ENCODE measurements around the gene GNB1.

The GNB1 gene

GRCh38 chr1:1914101-1914970, 23.4 kb upstream of the GNB1 start:
- no peak for FAIRE-seq
- no peak for TF ChIP-seq CTCF (IDR thresholded peaks at IDR 0.05; ENCODE audit: insufficient read depth, missing control alignments)
- DNase-seq (ENCODE audit: insufficient read length, low spot score) = no peak

- FAIRE-seq = no peak
- no peak for TF ChIP-seq CTCF (IDR thresholded peaks at IDR 0.05; ENCODE audit: insufficient read depth, missing control alignments)
- no peak for DNase-seq (ENCODE audit: insufficient read length, low spot score)
These were observed 20.6 kb upstream of the GNB1 start for GRCh38 chr1:1911350-1912041.

DNA sequence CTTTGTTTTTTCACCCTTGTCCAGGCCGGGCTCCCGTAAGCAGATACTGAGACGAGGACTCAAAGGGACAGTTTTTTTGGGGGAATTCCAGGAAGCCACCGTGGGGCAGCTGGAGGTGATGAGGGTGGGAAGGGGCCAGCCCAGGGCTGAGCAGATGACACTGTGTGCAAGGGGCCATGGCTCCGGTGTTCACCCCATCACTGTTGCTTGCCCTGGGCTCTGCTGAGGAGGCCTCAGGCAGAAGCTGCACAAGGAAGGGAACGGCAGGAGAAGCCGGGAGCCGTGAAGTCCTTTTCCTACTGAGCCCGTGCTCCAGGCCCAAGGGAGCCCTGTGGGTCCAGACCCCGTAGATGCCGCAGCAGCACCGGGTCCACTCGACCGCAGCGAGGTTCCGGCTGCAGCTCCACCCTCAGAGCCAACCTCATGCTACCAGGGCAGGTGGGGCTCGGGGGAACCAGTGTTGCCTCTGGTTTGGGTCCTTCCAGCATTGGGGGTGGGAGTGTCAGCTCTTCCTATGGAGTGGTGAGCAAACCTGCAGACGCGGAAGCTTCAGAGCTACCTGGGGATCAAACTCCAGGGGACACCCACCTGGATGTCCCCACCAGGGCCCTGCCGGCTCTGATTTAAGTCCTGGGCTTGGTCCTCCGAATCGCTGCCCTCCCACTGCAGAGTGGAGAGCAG, 19.9 kb upstream of the GNB1 start:
- no peak for FAIRE-seq
- TF ChIP-seq CTCF (IDR thresholded peaks at IDR 0.05; ENCODE audit: insufficient read depth, missing control alignments) = no peak
- no peak for DNase-seq (ENCODE audit: insufficient read length, low spot score)

DNA sequence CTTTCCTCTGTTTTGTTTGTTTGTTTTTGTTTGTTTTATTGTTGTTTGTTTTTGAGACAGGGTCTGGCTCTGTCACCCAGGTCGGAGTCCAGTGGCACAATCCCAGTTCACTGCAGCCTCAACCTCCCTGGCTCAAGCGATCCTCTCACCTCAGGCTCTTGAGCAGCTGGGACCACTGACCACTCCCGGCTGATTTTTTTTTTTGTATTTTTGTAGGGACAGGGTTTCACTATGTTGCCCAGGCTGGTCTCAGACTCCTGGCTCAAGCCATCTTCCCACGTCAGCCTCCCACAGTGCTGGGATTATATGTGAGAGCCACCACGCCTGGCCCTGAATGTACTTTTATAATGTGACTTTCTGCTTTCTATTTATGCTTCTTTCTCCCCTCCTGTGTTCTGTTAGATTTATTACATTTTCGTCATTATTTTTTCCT, 19.2 kb upstream of the GNB1 start:
- FAIRE-seq = no peak
- TF ChIP-seq CTCF (IDR thresholded peaks at IDR 0.05; ENCODE audit: insufficient read depth, missing control alignments) = no peak
- no peak for DNase-seq (ENCODE audit: insufficient read length, low spot score)

DNA sequence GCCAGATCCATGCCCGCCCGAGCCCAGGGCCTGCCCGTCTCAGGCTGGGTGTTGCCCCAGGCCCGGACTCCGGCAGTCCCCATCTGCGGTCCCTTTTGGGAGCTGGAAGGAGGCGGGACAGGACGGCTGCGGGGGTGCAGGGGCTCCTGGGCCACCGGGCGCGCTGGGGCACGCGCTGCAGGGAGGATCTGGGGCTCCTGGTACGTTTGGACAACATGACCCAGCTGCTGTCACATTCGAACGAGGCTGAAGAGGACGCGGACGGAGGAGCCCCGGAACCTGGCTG, 17.6 kb upstream of the GNB1 start:
- TF ChIP-seq CTCF (IDR thresholded peaks at IDR 0.05; ENCODE audit: insufficient read depth, missing control alignments) = no peak
- DNase-seq (ENCODE audit: insufficient read length, low spot score) = no peak
- FAIRE-seq = no peak

- FAIRE-seq (no peak), DNase-seq (ENCODE audit: insufficient read length, low spot score) (no peak)
- TF ChIP-seq CTCF (IDR thresholded peaks at IDR 0.05; ENCODE audit: insufficient read depth, missing control alignments) = no peak
These were observed 16.3 kb upstream of the GNB1 start for GRCh38 chr1:1907098-1907736.
